H4 (cell line): ENCODE data around the gene SFMBT2. TPM values are rescaled to one million over a fixed set of nuclear protein-coding genes. Genes with fewer than 3 reads are reported as not detected.
"Not testable (repeated sequence)": the region's sequence is repeated elsewhere in the genome, so short reads cannot be mapped to it uniquely, and the experiment has no call there.

Experiments used
- DNase-seq: peaks from one replicate; pipeline ENCODE4 v3.0.0-alpha.2; 2015; ENCODE audit warnings: low spot score
- total RNA-seq: library from RNA; depleted of rRNA; stranded (reverse); fragments of >200 nt; shearing (Covaris generic); gene quantifications from 2 replicates; pipeline ENCODE4 v1.2.3, GENCODE V29; 2014

SFMBT2 gene
- total RNA-seq, 1 experiment from 2014 or later: 0.85 TPM

- DNase-seq: no peak
Measured at GRCh38 chr10:7401156-7401555, 9.7 kb downstream of the SFMBT2 start.

GRCh38 chr10:7400068-7400715, 10.6 kb downstream of the SFMBT2 start:
- no peak for DNase-seq

- DNase-seq: no peak
Measured at GRCh38 chr10:7399533-7399932, 11.3 kb downstream of the SFMBT2 start.

GRCh38 chr10:7397049-7398035, 13.5 kb downstream of the SFMBT2 start:
- DNase-seq: peak; percentile 14

- not testable (repeated sequence) for DNase-seq
Measured at GRCh38 chr10:7392301-7392700, 18.5 kb downstream of the SFMBT2 start.

GRCh38 chr10:7391748-7392147, 19.1 kb downstream of the SFMBT2 start:
- DNase-seq: no peak

GRCh38 chr10:7390689-7391110, 20.1 kb downstream of the SFMBT2 start:
- DNase-seq: not testable (repeated sequence)

- DNase-seq: no peak
Measured at GRCh38 chr10:7389844-7390243, 21.0 kb downstream of the SFMBT2 start.

- DNase-seq: no peak
Measured at GRCh38 chr10:7389346-7389745, 21.5 kb downstream of the SFMBT2 start.

GRCh38 chr10:7388602-7389001, 22.2 kb downstream of the SFMBT2 start:
- no peak for DNase-seq

GRCh38 chr10:7388149-7388548, 22.7 kb downstream of the SFMBT2 start:
- not testable (repeated sequence) for DNase-seq

- DNase-seq: no peak
Measured at GRCh38 chr10:7385114-7385513, 25.7 kb downstream of the SFMBT2 start.

- DNase-seq: no peak
Measured at GRCh38 chr10:7383442-7383841, 27.4 kb downstream of the SFMBT2 start.

- DNase-seq: no peak
Measured at GRCh38 chr10:7380704-7381241, 30.1 kb downstream of the SFMBT2 start.

GRCh38 chr10:7378602-7379403, 32.0 kb downstream of the SFMBT2 start:
- no peak for DNase-seq

GRCh38 chr10:7377614-7378248, 33.1 kb downstream of the SFMBT2 start:
- no peak for DNase-seq

- no peak for DNase-seq
Measured at GRCh38 chr10:7374795-7375194, 36.0 kb downstream of the SFMBT2 start.

- DNase-seq: no peak
Measured at GRCh38 chr10:7373039-7373438, 37.8 kb downstream of the SFMBT2 start.

- DNase-seq: no peak
Measured at GRCh38 chr10:7372504-7372903, 38.3 kb downstream of the SFMBT2 start.

- DNase-seq: no peak
Measured at GRCh38 chr10:7370511-7370910, 40.3 kb downstream of the SFMBT2 start.

GRCh38 chr10:7365027-7365745, 45.6 kb downstream of the SFMBT2 start:
- no peak for DNase-seq
